ENCODE results near the gene MYO18A. TPM values are rescaled to one million over a fixed set of nuclear protein-coding genes. Genes with fewer than 3 reads are reported as not detected.

MYO18A gene
- total RNA-seq, 3 donors from 2014 or later (not counting 1 experiment from before 2014, with no cell fraction given): 110 to 117 (median 115) TPM

GRCh38 chr17:29045026-29045425 lies 135.2 kb downstream of the MYO18A start:
- no peaks in the 10 kb centered on the region for H3K9me3 ChIP-seq (ENCODE audit: control insufficient read depth, insufficient read depth, low read length)
- H3K4me3 Mint-ChIP-seq: no peak overlapping the region
- intact Hi-C loops (cut with micrococcal nuclease): no loop called here
- TF ChIP-seq, protein P1, sequence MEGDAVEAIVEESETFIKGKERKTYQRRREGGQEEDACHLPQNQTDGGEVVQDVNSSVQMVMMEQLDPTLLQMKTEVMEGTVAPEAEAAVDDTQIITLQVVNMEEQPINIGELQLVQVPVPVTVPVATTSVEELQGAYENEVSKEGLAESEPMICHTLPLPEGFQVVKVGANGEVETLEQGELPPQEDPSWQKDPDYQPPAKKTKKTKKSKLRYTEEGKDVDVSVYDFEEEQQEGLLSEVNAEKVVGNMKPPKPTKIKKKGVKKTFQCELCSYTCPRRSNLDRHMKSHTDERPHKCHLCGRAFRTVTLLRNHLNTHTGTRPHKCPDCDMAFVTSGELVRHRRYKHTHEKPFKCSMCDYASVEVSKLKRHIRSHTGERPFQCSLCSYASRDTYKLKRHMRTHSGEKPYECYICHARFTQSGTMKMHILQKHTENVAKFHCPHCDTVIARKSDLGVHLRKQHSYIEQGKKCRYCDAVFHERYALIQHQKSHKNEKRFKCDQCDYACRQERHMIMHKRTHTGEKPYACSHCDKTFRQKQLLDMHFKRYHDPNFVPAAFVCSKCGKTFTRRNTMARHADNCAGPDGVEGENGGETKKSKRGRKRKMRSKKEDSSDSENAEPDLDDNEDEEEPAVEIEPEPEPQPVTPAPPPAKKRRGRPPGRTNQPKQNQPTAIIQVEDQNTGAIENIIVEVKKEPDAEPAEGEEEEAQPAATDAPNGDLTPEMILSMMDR (IDR thresholded peaks at IDR 0.05): no peak
- no peaks in the 10 kb centered on the region for H3K27me3 ChIP-seq (ENCODE audit: control insufficient read depth, insufficient read depth, low read length)
- no peaks in the 10 kb centered on the region for H3K36me3 ChIP-seq (ENCODE audit: control insufficient read depth, insufficient read depth, low read length)
- no peak overlapping the region for H3K27ac ChIP-seq (ENCODE audit: low read length)
- ATAC-seq (no peak), DNase-seq (no peak)
- no peak overlapping the region for H3K27ac Mint-ChIP-seq
- H3K36me3 Mint-ChIP-seq: no peaks in the 10 kb centered on the region
- 92% methylated on average over 4 of the region's 4 CpGs for WGBS (ENCODE audit: insufficient coverage)
- peaks cover 8 to 12% of the 10 kb centered on the region in 2 donors for H3K4me1 Mint-ChIP-seq
- peaks cover 10% of the 10 kb centered on the region for H3K4me1 ChIP-seq (ENCODE audit: control insufficient read depth, insufficient read depth, low read length)
- H3K9me3 Mint-ChIP-seq: no peaks in the 10 kb centered on the region
- H3K27me3 Mint-ChIP-seq (ENCODE audit: low read depth in 2 of 2): peaks cover 0 to 4% of the 10 kb centered on the region in 2 donors
- no peak overlapping the region for H3K4me3 ChIP-seq (ENCODE audit: low read length)

- Histone ChIP-seq H3K4me3 (ENCODE audit: low read length) (no peak overlapping the region), H3K36me3 (ENCODE audit: control insufficient read depth, insufficient read depth, low read length) (no peaks in the 10 kb centered on the region), H3K9me3 (ENCODE audit: control insufficient read depth, insufficient read depth, low read length) (no peaks in the 10 kb centered on the region), H3K27ac (ENCODE audit: low read length) (no peak overlapping the region), H3K27me3 (ENCODE audit: control insufficient read depth, insufficient read depth, low read length) (no peaks in the 10 kb centered on the region), H3K4me1 (ENCODE audit: control insufficient read depth, insufficient read depth, low read length) (peaks cover 10% of the 10 kb centered on the region)
- ATAC-seq (no peak), DNase-seq (no peak)
- Mint-ChIP-seq H3K4me3 (no peak overlapping the region), H3K36me3 (no peaks in the 10 kb centered on the region), H3K4me1 (peaks cover 8 to 12% of the 10 kb centered on the region in 2 donors), H3K9me3 (no peaks in the 10 kb centered on the region), H3K27me3 (ENCODE audit: low read depth in 2 of 2) (peaks cover 0 to 4% of the 10 kb centered on the region in 2 donors), H3K27ac (no peak overlapping the region)
- TF ChIP-seq, protein P1 (IDR thresholded peaks at IDR 0.05): no peak
- 82% methylated on average over 3 of the region's 3 CpGs for WGBS (ENCODE audit: insufficient coverage)
- intact Hi-C loops (cut with micrococcal nuclease): no loop called here
Observed at GRCh38 chr17:29043539-29044145, 136.6 kb downstream of the MYO18A start.

DNA sequence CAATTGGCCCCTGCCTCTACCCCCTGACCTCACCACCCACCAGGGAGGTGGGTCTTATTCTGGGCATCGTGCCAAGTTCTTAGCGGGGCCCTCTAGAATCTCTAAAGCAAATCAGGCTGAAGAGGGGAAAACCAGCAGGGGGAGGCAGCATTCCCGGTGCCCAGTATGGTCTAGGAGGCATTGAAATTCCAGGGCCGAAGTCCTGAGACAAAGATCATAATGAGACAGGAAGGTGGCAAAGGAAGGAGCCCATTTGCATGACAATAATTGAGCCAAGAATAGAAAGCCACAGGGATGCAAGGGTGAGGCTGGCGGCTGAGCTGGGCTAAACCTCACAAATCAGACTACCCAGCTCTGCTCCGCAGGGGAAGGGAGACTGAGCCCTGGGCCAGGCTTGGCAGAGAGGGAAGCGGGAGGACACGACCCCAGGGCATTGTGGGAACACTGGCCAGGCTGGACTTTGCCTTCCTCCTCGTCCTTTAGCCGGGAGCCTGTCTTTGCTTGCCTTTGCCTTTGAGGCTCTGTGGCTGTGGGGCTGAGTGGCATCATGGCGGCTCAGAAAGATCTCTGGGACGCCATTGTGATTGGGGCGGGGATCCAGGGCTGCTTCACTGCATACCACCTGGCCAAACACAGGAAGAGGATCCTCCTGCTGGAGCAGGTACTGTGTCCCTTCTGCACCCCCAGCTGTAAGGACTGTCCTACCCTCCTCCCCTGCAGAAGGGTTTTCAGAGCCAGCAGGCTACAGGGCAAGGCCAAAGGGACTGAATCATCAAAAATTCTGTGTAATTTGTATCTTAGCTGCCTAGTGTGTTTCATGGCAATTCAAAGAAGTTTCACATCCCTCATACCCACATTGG lies 137.3 kb downstream of the MYO18A start, which contains the start of gene PIPOX:
TSS of gene PIPOX (plus strand) at position 463 of the 860 bp plus-strand sequence. CDS start at position 548, 85 bp downstream.
- H3K4me3 Mint-ChIP-seq: no peak within 1 kb of the TSS
- H3K36me3 Mint-ChIP-seq: no peaks in the 10 kb centered on the region
- Histone ChIP-seq H3K27me3 (ENCODE audit: control insufficient read depth, insufficient read depth, low read length) (no peaks in the 10 kb centered on the region), H3K36me3 (ENCODE audit: control insufficient read depth, insufficient read depth, low read length) (no peaks in the 10 kb centered on the region), H3K27ac (ENCODE audit: low read length) (peak within 1 kb of the TSS; percentile 14), H3K4me3 (ENCODE audit: low read length) (no peak within 1 kb of the TSS), H3K9me3 (ENCODE audit: control insufficient read depth, insufficient read depth, low read length) (no peaks in the 10 kb centered on the region), H3K4me1 (ENCODE audit: control insufficient read depth, insufficient read depth, low read length) (peaks cover 10% of the 10 kb centered on the region)
- no peaks in the 10 kb centered on the region for H3K9me3 Mint-ChIP-seq
- peak in 2 of 3 donors; percentile 22 to 29 for ATAC-seq
- H3K4me1 Mint-ChIP-seq: peaks cover 8 to 12% of the 10 kb centered on the region in 2 donors
- DNase-seq: no peak
- TF ChIP-seq, protein P1 (IDR thresholded peaks at IDR 0.05): no peak
- H3K27ac Mint-ChIP-seq: no peak within 1 kb of the TSS
- intact Hi-C loops (cut with micrococcal nuclease): no loop called here
- H3K27me3 Mint-ChIP-seq (ENCODE audit: low read depth in 2 of 2): peaks cover 0 to 4% of the 10 kb centered on the region in 2 donors
- WGBS (ENCODE audit: insufficient coverage): 60% methylated on average over 13 of the region's 13 CpGs

Data from natural killer cell (primary cell).